Measurements from ENCODE around the gene TP53INP2. TPM values are rescaled to one million over a fixed set of nuclear protein-coding genes. Genes with fewer than 3 reads are reported as not detected.
A peak's percentile ranks its signal among the peaks of the same experiment; 100 is the strongest.
"Not testable (repeated sequence)": the region's sequence is repeated elsewhere in the genome, so short reads cannot be mapped to it uniquely, and the experiment has no call there.

Gene TP53INP2
- total and polyA plus RNA-seq, 2 of the 13 experiments (the other 11 are each of a cell fraction or from before 2014, with no cell fraction given), result 5.2 to 18.8 TPM

DNA sequence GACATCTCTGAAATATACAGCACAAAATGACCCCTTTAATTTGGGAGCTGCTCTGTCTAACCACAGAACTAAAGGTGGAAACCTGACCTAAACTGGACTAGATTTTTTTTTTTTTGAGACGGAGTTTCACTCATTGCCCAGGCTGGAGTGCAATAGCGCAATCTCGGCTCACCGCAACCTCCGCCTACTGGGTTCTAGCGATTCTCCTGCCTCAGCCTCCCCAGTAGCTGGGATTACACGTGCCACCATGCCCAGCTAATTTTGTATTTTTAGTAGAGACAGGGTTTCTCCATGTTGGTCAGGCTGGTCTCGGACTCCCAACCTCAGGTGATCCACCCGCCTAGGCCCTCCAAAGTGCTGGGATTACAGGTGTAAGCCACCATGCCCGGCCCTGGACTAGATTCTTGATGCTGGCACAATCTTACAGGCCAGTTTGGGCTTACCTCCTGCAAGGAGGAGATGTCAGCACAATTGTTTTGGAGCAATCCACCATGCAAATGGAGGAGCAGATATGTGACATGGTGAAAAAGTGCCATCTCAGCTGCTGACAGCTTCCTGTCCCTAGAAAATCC lies 9.9 kb downstream of the TP53INP2 start:
- H3K27ac ChIP-seq (ENCODE audit: extremely low read length, insufficient read depth, low read length), result peak overlapping the region; percentile 65
- in situ Hi-C loops (cut with HindIII; ENCODE audit: extremely low pct_ligation_motif_present, low pct_unique_long_range_greater_than_20kb), result loop anchor here (5.0 kb wide), 1 partner anchor 177 kb away; no protein-coding TSS in a partner anchor
- FAIRE-seq; H3K27me3 ChIP-seq (ENCODE audit: control insufficient read depth in 1 of 2, insufficient read depth in 2 of 2, low read length in 2 of 2); H3K4me3 ChIP-seq (replicated peaks in 1 of 3; ENCODE audit: insufficient read depth in 1 of 3, low read depth in 2 of 3, low read length in 3 of 3); H3K4me2 ChIP-seq (ENCODE audit: low read depth, low read length); H3K9me3 ChIP-seq (ENCODE audit: low read length); H2AFZ ChIP-seq (ENCODE audit: low read length); BruUV-seq (replicated peaks); H3K9ac ChIP-seq (ENCODE audit: insufficient read depth, low read depth, low read length); CTCF ChIA-PET (ENCODE audit: low intra/inter-chr PET ratio, low total read pairs); intact Hi-C loops (cut with micrococcal nuclease; ENCODE audit: unreplicated experiment); H3K79me2 ChIP-seq (ENCODE audit: insufficient read depth, low read length); H4K20me1 ChIP-seq (ENCODE audit: insufficient read depth, low read length); ATAC-seq; DNase-seq (ENCODE audit: low spot score): not testable (repeated sequence)
- H3K4me1 ChIP-seq (ENCODE audit: insufficient read depth, low read length), result peaks cover 84% of the 10 kb centered on the region
- peaks cover 3 to 16% of the 10 kb centered on the region in 2 experiments; a peak in 4 of 5 replicates for H3K36me3 ChIP-seq (replicated peaks in 1 of 2; ENCODE audit: control insufficient read depth in 1 of 2, insufficient read depth in 2 of 2, low read length in 2 of 2)
- TF ChIP-seq MAFF (IDR thresholded peaks at IDR 0.05; ENCODE audit: low read depth, low read length) (0 out of 2 replicates have a peak, but pooled peaks have one; percentile 32), NRL (CRISPR knock-in tag; IDR thresholded peaks at IDR 0.05; ENCODE audit: borderline replicate concordance) (0 out of 2 replicates have a peak, but pooled peaks have one; percentile 63), ZNF687 (CRISPR knock-in tag; IDR thresholded peaks at IDR 0.05) (peak; percentile 28; the same call in 1 of the 2 replicates), ZNF136 (CRISPR knock-in tag; IDR thresholded peaks at IDR 0.05; ENCODE audit: low read depth) (0 out of 2 replicates have a peak, but pooled peaks have one; percentile 7), POLR2A (IDR thresholded peaks at IDR 0.05; ENCODE audit: insufficient read depth in 1 of 2, low read depth in 2 of 2, low read length in 2 of 2) (peak in 1 of 2 experiments; percentile 49; a peak in 2 of 4 replicates), AKAP8 (CRISPR knock-in tag; IDR thresholded peaks at IDR 0.05) (0 out of 2 replicates have a peak, but pooled peaks have one; percentile 36), MAFK (conservative IDR thresholded peaks at IDR 0.05 in 1 of 2, IDR thresholded peaks at IDR 0.05 in 1 of 2; ENCODE audit: low read length in 2 of 2) (peak in 1 of 2 experiments; percentile 33; a peak in 1 of 4 replicates), HDAC1 (CRISPR knock-in tag; IDR thresholded peaks at IDR 0.05) (0 out of 2 replicates have a peak, but pooled peaks have one; percentile 5), ZNF883 (CRISPR knock-in tag; IDR thresholded peaks at IDR 0.05; ENCODE audit: not compliant biosample characterization) (peak; percentile 30), MXD4 (CRISPR knock-in tag; IDR thresholded peaks at IDR 0.05) (0 out of 2 replicates have a peak, but pooled peaks have one; percentile 5), ZNF788 (CRISPR knock-in tag; IDR thresholded peaks at IDR 0.05; ENCODE audit: borderline replicate concordance) (0 out of 2 replicates have a peak, but pooled peaks have one; percentile 13), SPEN (CRISPR knock-in tag; IDR thresholded peaks at IDR 0.05; ENCODE audit: low read depth) (0 out of 2 replicates have a peak, but pooled peaks have one; percentile 13), ZC3H13 (CRISPR knock-in tag; IDR thresholded peaks at IDR 0.05) (0 out of 2 replicates have a peak, but pooled peaks have one; percentile 24), ZBTB7A (CRISPR knock-in tag; IDR thresholded peaks at IDR 0.05) (0 out of 2 replicates have a peak, but pooled peaks have one; percentile 10)
- WGBS (ENCODE audit: low lambda C conversion rate), result 97% methylated on average over 10 of the region's 10 CpGs
- POLR2A ChIA-PET, result interaction anchor here (0.7 to 16.2 kb wide), 7 partner anchors 9 to 293 kb away, joined by 3 to 168 read pairs (median 4); partner anchors contain the start of genes DYNLRB1 and TP53INP2
